Measurements from ENCODE around the gene CLTC. TPM values are rescaled to one million over a fixed set of nuclear protein-coding genes. Genes with fewer than 3 reads are reported as not detected.

The CLTC gene
- total and polyA plus RNA-seq, 2 of the 13 experiments (the other 11 are each of a cell fraction or from before 2014, with no cell fraction given) = 134 to 283 TPM

DNA sequence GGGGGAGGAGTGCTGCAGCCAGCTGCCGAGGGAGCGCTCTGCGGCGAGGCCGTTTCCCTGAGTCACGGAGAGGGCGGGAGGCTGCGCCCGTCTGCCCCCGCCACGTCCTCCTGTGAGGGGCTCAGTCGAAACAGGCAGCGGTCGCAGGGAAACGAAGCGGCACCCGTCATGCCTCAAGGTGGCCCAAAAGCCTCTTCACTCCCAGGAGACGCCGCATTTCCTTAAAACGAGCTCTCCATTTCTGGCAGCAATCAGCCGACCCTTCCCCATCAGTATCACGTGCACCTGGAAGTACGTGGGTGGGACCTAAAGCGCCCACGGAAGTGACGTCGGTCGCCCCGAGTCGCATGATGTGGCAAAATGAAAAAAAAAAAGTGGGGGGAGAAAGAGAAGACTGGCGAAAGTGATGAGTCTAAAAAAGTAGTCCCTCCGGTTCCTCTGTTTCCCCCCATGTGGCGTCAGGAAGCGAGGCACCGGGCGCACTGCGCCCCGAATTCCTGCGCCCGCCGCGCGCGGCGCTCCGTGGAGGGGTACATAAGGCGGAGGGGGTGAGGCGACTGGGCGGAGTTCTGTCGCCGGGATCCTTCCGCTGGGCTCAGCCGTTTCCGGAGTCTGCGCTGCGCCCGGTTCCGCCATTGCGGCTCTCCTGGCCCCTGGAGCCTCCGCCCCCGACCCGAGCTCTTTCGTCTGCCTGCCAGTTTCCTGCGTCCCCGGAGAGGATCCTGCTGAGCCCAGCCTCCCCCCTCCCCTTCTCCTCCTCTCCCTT is at the start of gene CLTC (continued):
- TF ChIP-seq SRF (IDR thresholded peaks at IDR 0.05; ENCODE audit: low read depth, low read length) (no peak), GABPB1 (CRISPR knock-in tag; IDR thresholded peaks at IDR 0.05) (peak; percentile 97), ZFX (CRISPR knock-in tag; IDR thresholded peaks at IDR 0.05; ENCODE audit: low read depth) (peak; percentile 88), GFI1 (CRISPR knock-in tag; IDR thresholded peaks at IDR 0.05; ENCODE audit: borderline replicate concordance) (peak; percentile 85), STAT6 (CRISPR knock-in tag; IDR thresholded peaks at IDR 0.05; ENCODE audit: borderline replicate concordance) (peak; percentile 77; the same call in 1 of the 2 replicates), ZNF552 (CRISPR knock-in tag; IDR thresholded peaks at IDR 0.05; ENCODE audit: borderline replicate concordance) (peak; percentile 73; the same call in 1 of the 2 replicates), HHEX (CRISPR knock-in tag; IDR thresholded peaks at IDR 0.05) (no peak), ZNF280D (CRISPR knock-in tag; IDR thresholded peaks at IDR 0.05) (peak; percentile 78), SNRNP70 (IDR thresholded peaks at IDR 0.05; ENCODE audit: low read depth, low read length) (no peak), KMT2B (CRISPR knock-in tag; IDR thresholded peaks at IDR 0.05) (peak; percentile 98), NCOR1 (IDR thresholded peaks at IDR 0.05; ENCODE audit: borderline replicate concordance, low read length) (peak; percentile 76; the same call in 1 of the 2 replicates), ZNF121 (CRISPR knock-in tag; IDR thresholded peaks at IDR 0.05) (peak; percentile 66; the same call in 1 of the 2 replicates), FOXJ3 (CRISPR knock-in tag; IDR thresholded peaks at IDR 0.05; ENCODE audit: borderline replicate concordance) (no peak; the same call in 1 of the 2 replicates), ZNF329 (CRISPR knock-in tag; IDR thresholded peaks at IDR 0.05; ENCODE audit: low read depth) (peak; percentile 91), ZKSCAN5 (CRISPR knock-in tag; IDR thresholded peaks at IDR 0.05) (no peak; the same call in 1 of the 2 replicates)
- TF ChIP-seq, protein P1, sequence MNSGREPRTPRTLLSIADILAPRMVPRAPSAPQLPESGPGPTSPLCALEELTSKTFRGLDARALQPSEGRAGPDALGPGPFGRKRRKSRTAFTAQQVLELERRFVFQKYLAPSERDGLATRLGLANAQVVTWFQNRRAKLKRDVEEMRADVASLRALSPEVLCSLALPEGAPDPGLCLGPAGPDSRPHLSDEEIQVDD (CRISPR knock-in tag; IDR thresholded peaks at IDR 0.05; ENCODE audit: borderline replicate concordance) = 0 out of 2 replicates have a peak, but pooled peaks have one; percentile 41
- TF ChIP-seq, protein P2, sequence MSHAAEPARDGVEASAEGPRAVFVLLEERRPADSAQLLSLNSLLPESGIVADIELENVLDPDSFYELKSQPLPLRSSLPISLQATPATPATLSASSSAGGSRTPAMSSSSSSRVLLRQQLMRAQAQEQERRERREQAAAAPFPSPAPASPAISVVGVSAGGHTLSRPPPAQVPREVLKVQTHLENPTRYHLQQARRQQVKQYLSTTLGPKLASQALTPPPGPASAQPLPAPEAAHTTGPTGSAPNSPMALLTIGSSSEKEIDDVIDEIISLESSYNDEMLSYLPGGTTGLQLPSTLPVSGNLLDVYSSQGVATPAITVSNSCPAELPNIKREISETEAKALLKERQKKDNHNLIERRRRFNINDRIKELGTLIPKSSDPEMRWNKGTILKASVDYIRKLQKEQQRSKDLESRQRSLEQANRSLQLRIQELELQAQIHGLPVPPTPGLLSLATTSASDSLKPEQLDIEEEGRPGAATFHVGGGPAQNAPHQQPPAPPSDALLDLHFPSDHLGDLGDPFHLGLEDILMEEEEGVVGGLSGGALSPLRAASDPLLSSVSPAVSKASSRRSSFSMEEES (CRISPR knock-in tag; IDR thresholded peaks at IDR 0.05) = peak; percentile 99
- TF ChIP-seq, protein P3, sequence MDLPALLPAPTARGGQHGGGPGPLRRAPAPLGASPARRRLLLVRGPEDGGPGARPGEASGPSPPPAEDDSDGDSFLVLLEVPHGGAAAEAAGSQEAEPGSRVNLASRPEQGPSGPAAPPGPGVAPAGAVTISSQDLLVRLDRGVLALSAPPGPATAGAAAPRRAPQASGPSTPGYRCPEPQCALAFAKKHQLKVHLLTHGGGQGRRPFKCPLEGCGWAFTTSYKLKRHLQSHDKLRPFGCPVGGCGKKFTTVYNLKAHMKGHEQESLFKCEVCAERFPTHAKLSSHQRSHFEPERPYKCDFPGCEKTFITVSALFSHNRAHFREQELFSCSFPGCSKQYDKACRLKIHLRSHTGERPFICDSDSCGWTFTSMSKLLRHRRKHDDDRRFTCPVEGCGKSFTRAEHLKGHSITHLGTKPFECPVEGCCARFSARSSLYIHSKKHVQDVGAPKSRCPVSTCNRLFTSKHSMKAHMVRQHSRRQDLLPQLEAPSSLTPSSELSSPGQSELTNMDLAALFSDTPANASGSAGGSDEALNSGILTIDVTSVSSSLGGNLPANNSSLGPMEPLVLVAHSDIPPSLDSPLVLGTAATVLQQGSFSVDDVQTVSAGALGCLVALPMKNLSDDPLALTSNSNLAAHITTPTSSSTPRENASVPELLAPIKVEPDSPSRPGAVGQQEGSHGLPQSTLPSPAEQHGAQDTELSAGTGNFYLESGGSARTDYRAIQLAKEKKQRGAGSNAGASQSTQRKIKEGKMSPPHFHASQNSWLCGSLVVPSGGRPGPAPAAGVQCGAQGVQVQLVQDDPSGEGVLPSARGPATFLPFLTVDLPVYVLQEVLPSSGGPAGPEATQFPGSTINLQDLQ (CRISPR knock-in tag; IDR thresholded peaks at IDR 0.05) = peak; percentile 57; the same call in 1 of the 2 replicates
